ENCODE results near the gene DMD.

Gene DMD

DNA sequence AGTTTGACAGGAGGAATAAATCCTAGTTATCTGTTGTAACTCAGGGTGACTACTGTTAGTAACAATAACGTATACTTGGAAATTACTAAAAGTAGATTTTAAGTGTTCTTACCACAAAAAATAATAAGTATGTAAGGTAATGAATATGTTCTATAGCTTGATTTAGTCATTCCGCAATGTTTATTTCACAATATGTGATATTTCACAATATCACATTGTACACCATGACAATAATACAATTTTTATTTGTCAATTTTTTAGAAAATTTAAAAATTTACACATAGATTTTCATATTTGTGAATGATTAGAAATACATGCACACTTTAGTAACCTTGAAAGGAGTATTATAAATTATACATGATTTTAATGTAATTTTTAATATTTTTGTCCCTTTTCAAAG is 1326.8 kb downstream of the DMD start:
- no peak for DNase-seq (ENCODE audit: extremely low spot score)
- POLR2A ChIA-PET: no interaction called here
- CTCF ChIA-PET: no interaction called here
- TF ChIP-seq, protein P1, sequence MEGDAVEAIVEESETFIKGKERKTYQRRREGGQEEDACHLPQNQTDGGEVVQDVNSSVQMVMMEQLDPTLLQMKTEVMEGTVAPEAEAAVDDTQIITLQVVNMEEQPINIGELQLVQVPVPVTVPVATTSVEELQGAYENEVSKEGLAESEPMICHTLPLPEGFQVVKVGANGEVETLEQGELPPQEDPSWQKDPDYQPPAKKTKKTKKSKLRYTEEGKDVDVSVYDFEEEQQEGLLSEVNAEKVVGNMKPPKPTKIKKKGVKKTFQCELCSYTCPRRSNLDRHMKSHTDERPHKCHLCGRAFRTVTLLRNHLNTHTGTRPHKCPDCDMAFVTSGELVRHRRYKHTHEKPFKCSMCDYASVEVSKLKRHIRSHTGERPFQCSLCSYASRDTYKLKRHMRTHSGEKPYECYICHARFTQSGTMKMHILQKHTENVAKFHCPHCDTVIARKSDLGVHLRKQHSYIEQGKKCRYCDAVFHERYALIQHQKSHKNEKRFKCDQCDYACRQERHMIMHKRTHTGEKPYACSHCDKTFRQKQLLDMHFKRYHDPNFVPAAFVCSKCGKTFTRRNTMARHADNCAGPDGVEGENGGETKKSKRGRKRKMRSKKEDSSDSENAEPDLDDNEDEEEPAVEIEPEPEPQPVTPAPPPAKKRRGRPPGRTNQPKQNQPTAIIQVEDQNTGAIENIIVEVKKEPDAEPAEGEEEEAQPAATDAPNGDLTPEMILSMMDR (IDR thresholded peaks at IDR 0.05; ENCODE audit: control extremely low read depth, extremely low read depth, low read depth, missing control alignments): no peak

GRCh38 chrX:31872007-31872406 is 1339.3 kb downstream of the DMD start:
- ChIA-PET CTCF (interaction anchor here (1.0 kb wide), 1 partner anchor 10 kb away, joined by 3 read pairs; no protein-coding TSS in a partner anchor), POLR2A (no interaction called here)
- TF ChIP-seq, protein P1 (IDR thresholded peaks at IDR 0.05; ENCODE audit: control extremely low read depth, extremely low read depth, low read depth, missing control alignments): no peak
- DNase-seq (ENCODE audit: extremely low spot score): no peak

DNA sequence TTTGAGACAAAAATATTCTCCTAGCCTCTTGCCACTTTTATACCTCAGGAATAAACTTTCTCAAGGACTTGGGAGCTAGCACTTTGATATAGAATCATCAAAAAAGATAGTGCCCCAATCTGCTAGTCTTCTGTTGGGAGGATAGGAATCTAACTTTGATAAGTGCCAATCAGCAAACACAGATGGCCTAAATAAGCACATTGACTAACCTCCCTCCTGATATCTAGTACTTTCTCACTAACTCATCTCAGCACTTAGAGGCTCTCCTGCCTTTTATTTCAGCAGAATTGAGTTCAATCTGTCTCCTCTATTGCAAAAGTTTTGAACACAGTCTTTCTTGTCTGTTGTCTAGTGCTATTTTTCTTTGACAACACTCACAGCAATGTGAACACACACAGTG is 1341.1 kb downstream of the DMD start:
- TF ChIP-seq, protein P1 (IDR thresholded peaks at IDR 0.05; ENCODE audit: control extremely low read depth, extremely low read depth, low read depth, missing control alignments): no peak
- ChIA-PET POLR2A (no interaction called here), CTCF (interaction anchor here (1.5 kb wide), 1 partner anchor 11 kb away, joined by 4 read pairs; no protein-coding TSS in a partner anchor)
- no peak for DNase-seq (ENCODE audit: extremely low spot score)

GRCh38 chrX:31860686-31861085 is 1350.7 kb downstream of the DMD start:
- TF ChIP-seq, protein P1 (IDR thresholded peaks at IDR 0.05; ENCODE audit: control extremely low read depth, extremely low read depth, low read depth, missing control alignments): no peak
- CTCF ChIA-PET: no interaction called here
- POLR2A ChIA-PET: no interaction called here
- no peak for DNase-seq (ENCODE audit: extremely low spot score)

DNA sequence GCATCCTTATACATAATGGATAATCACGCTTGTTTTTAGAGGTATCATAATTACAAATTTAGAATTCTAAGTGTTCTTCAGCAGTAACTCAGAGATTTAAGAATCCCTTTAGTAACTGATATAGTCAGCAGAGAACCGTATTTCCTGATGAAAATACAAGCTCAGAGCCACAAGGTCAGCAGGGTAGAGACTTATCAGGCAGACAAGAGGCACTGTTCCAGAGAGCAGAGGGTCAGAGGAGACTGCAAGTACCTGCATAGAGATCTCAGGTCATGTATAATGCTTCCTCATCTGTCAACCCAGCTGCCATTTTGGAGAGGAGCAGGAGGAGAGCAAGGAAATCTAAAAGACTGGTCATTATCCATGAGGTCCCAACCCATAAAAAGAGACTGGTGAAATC is 1352.4 kb downstream of the DMD start:
- POLR2A ChIA-PET: no interaction called here
- no peak for DNase-seq (ENCODE audit: extremely low spot score)
- TF ChIP-seq, protein P1 (IDR thresholded peaks at IDR 0.05; ENCODE audit: control extremely low read depth, extremely low read depth, low read depth, missing control alignments): no peak
- CTCF ChIA-PET: no interaction called here

GRCh38 chrX:31854716-31855115 is 1356.6 kb downstream of the DMD start:
- ChIA-PET CTCF (no interaction called here), POLR2A (no interaction called here)
- no peak for DNase-seq (ENCODE audit: extremely low spot score)
- TF ChIP-seq, protein P1 (IDR thresholded peaks at IDR 0.05; ENCODE audit: control extremely low read depth, extremely low read depth, low read depth, missing control alignments): no peak

GRCh38 chrX:31851761-31852160 is 1359.6 kb downstream of the DMD start:
- TF ChIP-seq, protein P1 (IDR thresholded peaks at IDR 0.05; ENCODE audit: control extremely low read depth, extremely low read depth, low read depth, missing control alignments): no peak
- CTCF ChIA-PET: no interaction called here
- POLR2A ChIA-PET: no interaction called here
- DNase-seq (ENCODE audit: extremely low spot score): no peak

Measured in GM10248 (cell line).